Liver (tissue), 3 donors: ENCODE data around the gene PXYLP1.

Experiments used
- EGR1 ChIP-seq, 2 donors: IDR thresholded peaks; 2 replicates each; pipeline ENCODE4 v1.6.1; 2016 to 2018; ENCODE audit warnings: antibody characterized with exemption in 2 of 2, low read depth in 2 of 2
- FOXA1 ChIP-seq: IDR thresholded peaks from 2 replicates; pipeline ENCODE4 v1.6.1; 2016; ENCODE audit warnings: antibody characterized with exemption
- GABPA ChIP-seq, 2 donors: IDR thresholded peaks in 1 of 2; conservative IDR thresholded peaks in 1 of 2; 2 replicates each; pipeline ENCODE4 v1.6.1; 2016; ENCODE audit warnings: antibody characterized with exemption in 2 of 2, mild to moderate bottlenecking in 1 of 2, moderate library complexity in 1 of 2
- HNF4G ChIP-seq: IDR thresholded peaks from 2 replicates; pipeline ENCODE4 v1.6.1; 2016; ENCODE audit warnings: antibody characterized with exemption
- JUND ChIP-seq, 2 donors: IDR thresholded peaks; 2 replicates each; pipeline ENCODE4 v1.6.1; 2016; ENCODE audit warnings: antibody characterized with exemption in 2 of 2
- NR2F2 ChIP-seq: IDR thresholded peaks from 2 replicates; pipeline ENCODE4 v1.6.1; 2016; ENCODE audit warnings: antibody characterized with exemption
- RAD21 ChIP-seq, 2 donors: IDR thresholded peaks; 2 replicates each; pipeline ENCODE4 v1.6.1; 2016; ENCODE audit warnings: antibody characterized with exemption in 2 of 2, mild to moderate bottlenecking in 2 of 2
- YY1 ChIP-seq: IDR thresholded peaks from 2 replicates; pipeline ENCODE4 v1.6.1; 2016; ENCODE audit warnings: antibody characterized with exemption, mild to moderate bottlenecking
- TF ChIP-seq, protein P1 (sequence below): fragments of 150-350 bp; IDR thresholded peaks from 2 replicates; pipeline ENCODE4 v1.5.1; 2017; ENCODE audit warnings: improper control_type of control experiment, low read depth, low read length; ENCODE audit not compliant: missing input control
- TF ChIP-seq, protein P2 (sequence below): IDR thresholded peaks from 2 replicates; pipeline ENCODE4 v1.6.1; 2016; ENCODE audit warnings: antibody characterized with exemption
- TF ChIP-seq, protein P3 (sequence below): IDR thresholded peaks from 2 replicates; pipeline ENCODE4 v1.6.1; 2016; ENCODE audit warnings: antibody characterized with exemption, mild to moderate bottlenecking
- TF ChIP-seq, protein P4 (sequence below): IDR thresholded peaks from 2 replicates; pipeline ENCODE4 v1.6.1; 2016; ENCODE audit warnings: antibody characterized with exemption
- donor health status: healthy.
- donor health status: healthy.

DNA sequence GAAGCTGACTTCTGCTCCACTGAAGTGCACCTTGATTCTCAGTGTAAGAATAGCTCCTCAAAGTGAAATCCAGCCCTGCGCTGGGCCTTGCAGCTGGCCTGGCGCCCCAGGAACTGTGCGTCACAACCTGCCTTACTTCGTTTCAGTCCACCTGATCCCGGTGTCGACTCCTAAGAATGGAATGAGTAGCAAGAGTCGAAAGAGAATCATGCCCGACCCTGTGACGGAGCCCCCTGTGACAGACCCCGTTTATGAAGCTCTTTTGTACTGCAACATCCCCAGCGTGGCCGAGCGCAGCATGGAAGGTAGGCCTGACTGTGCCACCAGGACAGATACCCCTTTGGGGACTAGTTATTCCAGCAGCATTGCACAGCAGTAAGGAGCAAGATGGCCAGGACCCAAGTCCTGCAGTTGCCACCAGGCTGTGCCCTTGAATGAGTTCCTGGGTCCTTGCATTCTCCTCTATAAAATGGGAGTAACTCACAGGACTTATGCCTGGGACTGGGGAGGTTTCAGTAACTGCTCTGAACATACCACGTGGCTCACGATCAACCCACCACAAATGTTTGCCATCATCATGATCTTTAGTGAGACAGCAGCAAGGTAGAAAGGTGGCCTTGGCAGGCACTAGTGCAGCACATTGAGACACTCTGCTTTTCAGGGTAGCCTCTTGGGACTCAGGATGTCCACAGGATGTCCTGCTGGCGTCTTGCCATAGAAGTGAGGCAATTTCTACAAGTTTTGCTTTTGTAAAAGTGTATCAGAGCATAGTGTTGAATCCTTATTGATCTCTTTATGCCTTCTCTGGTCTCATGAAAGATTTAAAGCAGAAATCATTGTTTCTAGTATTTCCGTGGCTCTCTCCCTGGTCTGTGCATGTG lies 46.8 kb downstream of the PXYLP1 start:
- TF ChIP-seq, protein P1, sequence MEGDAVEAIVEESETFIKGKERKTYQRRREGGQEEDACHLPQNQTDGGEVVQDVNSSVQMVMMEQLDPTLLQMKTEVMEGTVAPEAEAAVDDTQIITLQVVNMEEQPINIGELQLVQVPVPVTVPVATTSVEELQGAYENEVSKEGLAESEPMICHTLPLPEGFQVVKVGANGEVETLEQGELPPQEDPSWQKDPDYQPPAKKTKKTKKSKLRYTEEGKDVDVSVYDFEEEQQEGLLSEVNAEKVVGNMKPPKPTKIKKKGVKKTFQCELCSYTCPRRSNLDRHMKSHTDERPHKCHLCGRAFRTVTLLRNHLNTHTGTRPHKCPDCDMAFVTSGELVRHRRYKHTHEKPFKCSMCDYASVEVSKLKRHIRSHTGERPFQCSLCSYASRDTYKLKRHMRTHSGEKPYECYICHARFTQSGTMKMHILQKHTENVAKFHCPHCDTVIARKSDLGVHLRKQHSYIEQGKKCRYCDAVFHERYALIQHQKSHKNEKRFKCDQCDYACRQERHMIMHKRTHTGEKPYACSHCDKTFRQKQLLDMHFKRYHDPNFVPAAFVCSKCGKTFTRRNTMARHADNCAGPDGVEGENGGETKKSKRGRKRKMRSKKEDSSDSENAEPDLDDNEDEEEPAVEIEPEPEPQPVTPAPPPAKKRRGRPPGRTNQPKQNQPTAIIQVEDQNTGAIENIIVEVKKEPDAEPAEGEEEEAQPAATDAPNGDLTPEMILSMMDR: no peak
- TF ChIP-seq, protein P2, sequence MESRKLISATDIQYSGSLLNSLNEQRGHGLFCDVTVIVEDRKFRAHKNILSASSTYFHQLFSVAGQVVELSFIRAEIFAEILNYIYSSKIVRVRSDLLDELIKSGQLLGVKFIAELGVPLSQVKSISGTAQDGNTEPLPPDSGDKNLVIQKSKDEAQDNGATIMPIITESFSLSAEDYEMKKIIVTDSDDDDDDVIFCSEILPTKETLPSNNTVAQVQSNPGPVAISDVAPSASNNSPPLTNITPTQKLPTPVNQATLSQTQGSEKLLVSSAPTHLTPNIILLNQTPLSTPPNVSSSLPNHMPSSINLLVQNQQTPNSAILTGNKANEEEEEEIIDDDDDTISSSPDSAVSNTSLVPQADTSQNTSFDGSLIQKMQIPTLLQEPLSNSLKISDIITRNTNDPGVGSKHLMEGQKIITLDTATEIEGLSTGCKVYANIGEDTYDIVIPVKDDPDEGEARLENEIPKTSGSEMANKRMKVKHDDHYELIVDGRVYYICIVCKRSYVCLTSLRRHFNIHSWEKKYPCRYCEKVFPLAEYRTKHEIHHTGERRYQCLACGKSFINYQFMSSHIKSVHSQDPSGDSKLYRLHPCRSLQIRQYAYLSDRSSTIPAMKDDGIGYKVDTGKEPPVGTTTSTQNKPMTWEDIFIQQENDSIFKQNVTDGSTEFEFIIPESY: no peak
- TF ChIP-seq NR2F2 (no peak), HNF4G (no peak), EGR1 (IDR thresholded peaks at IDR 0.05; ENCODE audit: low read depth in 2 of 2) (no peak), YY1 (no peak), FOXA1 (no peak), RAD21 (IDR thresholded peaks at IDR 0.05) (no peak), JUND (IDR thresholded peaks at IDR 0.05) (no peak), GABPA (IDR thresholded peaks at IDR 0.05 in 1 of 2, conservative IDR thresholded peaks at IDR 0.05 in 1 of 2) (no peak)
- TF ChIP-seq, protein P3, sequence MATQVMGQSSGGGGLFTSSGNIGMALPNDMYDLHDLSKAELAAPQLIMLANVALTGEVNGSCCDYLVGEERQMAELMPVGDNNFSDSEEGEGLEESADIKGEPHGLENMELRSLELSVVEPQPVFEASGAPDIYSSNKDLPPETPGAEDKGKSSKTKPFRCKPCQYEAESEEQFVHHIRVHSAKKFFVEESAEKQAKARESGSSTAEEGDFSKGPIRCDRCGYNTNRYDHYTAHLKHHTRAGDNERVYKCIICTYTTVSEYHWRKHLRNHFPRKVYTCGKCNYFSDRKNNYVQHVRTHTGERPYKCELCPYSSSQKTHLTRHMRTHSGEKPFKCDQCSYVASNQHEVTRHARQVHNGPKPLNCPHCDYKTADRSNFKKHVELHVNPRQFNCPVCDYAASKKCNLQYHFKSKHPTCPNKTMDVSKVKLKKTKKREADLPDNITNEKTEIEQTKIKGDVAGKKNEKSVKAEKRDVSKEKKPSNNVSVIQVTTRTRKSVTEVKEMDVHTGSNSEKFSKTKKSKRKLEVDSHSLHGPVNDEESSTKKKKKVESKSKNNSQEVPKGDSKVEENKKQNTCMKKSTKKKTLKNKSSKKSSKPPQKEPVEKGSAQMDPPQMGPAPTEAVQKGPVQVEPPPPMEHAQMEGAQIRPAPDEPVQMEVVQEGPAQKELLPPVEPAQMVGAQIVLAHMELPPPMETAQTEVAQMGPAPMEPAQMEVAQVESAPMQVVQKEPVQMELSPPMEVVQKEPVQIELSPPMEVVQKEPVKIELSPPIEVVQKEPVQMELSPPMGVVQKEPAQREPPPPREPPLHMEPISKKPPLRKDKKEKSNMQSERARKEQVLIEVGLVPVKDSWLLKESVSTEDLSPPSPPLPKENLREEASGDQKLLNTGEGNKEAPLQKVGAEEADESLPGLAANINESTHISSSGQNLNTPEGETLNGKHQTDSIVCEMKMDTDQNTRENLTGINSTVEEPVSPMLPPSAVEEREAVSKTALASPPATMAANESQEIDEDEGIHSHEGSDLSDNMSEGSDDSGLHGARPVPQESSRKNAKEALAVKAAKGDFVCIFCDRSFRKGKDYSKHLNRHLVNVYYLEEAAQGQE: no peak
- TF ChIP-seq, protein P4, sequence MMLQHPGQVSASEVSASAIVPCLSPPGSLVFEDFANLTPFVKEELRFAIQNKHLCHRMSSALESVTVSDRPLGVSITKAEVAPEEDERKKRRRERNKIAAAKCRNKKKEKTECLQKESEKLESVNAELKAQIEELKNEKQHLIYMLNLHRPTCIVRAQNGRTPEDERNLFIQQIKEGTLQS: no peak
